Stimulated activated CD8-positive, alpha-beta memory T cell treated with anti-CD3 and anti-CD28 coated beads, Interleukin-15, amount 100 ng/mL, for 4 hours (primary cell): ENCODE measurements around the gene COMMD10.

Experiments used
- DNase-seq, 2 donors: peaks; one replicate each; pipeline ENCODE4 v3.0.0-alpha.2; 2020; ENCODE audit warnings: low read depth in 2 of 2

The COMMD10 gene

GRCh38 chr5:116216246-116216645, 131.4 kb downstream of the COMMD10 start:
- no peak for DNase-seq

- no peak for DNase-seq
Measured at GRCh38 chr5:116225281-116225922, 140.6 kb downstream of the COMMD10 start.

GRCh38 chr5:116229131-116229689, 144.4 kb downstream of the COMMD10 start:
- no peak for DNase-seq

- no peak for DNase-seq
Measured at GRCh38 chr5:116231288-116231687, 146.5 kb downstream of the COMMD10 start.

GRCh38 chr5:116234681-116235080, 149.9 kb downstream of the COMMD10 start:
- no peak for DNase-seq

GRCh38 chr5:116237917-116238500, 153.2 kb downstream of the COMMD10 start:
- DNase-seq = no peak

GRCh38 chr5:116242343-116242742, 157.5 kb downstream of the COMMD10 start:
- DNase-seq = no peak

GRCh38 chr5:116248432-116248831, 163.6 kb downstream of the COMMD10 start:
- no peak for DNase-seq

GRCh38 chr5:116249648-116250047, 164.8 kb downstream of the COMMD10 start:
- no peak for DNase-seq

- no peak for DNase-seq
Measured at GRCh38 chr5:116256717-116257116, 171.9 kb downstream of the COMMD10 start.

GRCh38 chr5:116265471-116265870, 180.6 kb downstream of the COMMD10 start:
- DNase-seq = no peak

- DNase-seq = no peak
Measured at GRCh38 chr5:116271446-116272025, 186.7 kb downstream of the COMMD10 start.

- no peak for DNase-seq
Measured at GRCh38 chr5:116272281-116272941, 187.6 kb downstream of the COMMD10 start.

GRCh38 chr5:116273448-116274242, 188.8 kb downstream of the COMMD10 start:
- DNase-seq = no peak

- DNase-seq = no peak
Measured at GRCh38 chr5:116274251-116274650, 189.4 kb downstream of the COMMD10 start.

- no peak for DNase-seq
Measured at GRCh38 chr5:116275282-116275681, 190.5 kb downstream of the COMMD10 start.

GRCh38 chr5:116276952-116277351, 192.1 kb downstream of the COMMD10 start:
- DNase-seq = no peak

- DNase-seq = no peak
Measured at GRCh38 chr5:116280149-116280803, 195.5 kb downstream of the COMMD10 start.

GRCh38 chr5:116281309-116281708, 196.5 kb downstream of the COMMD10 start:
- no peak for DNase-seq

- DNase-seq = no peak
Measured at GRCh38 chr5:116288524-116288923, 203.7 kb downstream of the COMMD10 start.

GRCh38 chr5:116289276-116289675, 204.5 kb downstream of the COMMD10 start:
- DNase-seq = no peak
